GM21529 (cell line): Measurements from ENCODE around the gene CCDC102A.

Experiments
- ATAC-seq: cut with Tn5 transposase; IDR thresholded peaks from one replicate; pipeline ENCODE4 v1.9.1; 2021; ENCODE audit not compliant: unreplicated experiment

CCDC102A gene

GRCh38 chr16:57462978-57463362 is 73.4 kb downstream of the CCDC102A start:
- ATAC-seq, result peak; percentile 17

GRCh38 chr16:57462209-57462977 is 74.0 kb downstream of the CCDC102A start, which contains the start of gene POLR2C:
POLR2C (plus strand) TSS chr16:57462679; CDS start chr16:57462725, 46 bp downstream.
- ATAC-seq, result peak; percentile 88
